Stimulated activated CD4-positive, alpha-beta T cell treated with anti-CD3 and anti-CD28 coated beads, Interleukin-1b, Interleukin-23, amount 100 ng/mL, for 24 hours (primary cell): ENCODE results near the gene ENOX1.

Source experiments
- DNase-seq, 4 experiments: peaks; one replicate each; pipeline ENCODE4 v3.0.0-alpha.2; 2020; ENCODE audit warnings: low read depth in 4 of 4, low spot score in 1 of 4

The ENOX1 gene

DNA sequence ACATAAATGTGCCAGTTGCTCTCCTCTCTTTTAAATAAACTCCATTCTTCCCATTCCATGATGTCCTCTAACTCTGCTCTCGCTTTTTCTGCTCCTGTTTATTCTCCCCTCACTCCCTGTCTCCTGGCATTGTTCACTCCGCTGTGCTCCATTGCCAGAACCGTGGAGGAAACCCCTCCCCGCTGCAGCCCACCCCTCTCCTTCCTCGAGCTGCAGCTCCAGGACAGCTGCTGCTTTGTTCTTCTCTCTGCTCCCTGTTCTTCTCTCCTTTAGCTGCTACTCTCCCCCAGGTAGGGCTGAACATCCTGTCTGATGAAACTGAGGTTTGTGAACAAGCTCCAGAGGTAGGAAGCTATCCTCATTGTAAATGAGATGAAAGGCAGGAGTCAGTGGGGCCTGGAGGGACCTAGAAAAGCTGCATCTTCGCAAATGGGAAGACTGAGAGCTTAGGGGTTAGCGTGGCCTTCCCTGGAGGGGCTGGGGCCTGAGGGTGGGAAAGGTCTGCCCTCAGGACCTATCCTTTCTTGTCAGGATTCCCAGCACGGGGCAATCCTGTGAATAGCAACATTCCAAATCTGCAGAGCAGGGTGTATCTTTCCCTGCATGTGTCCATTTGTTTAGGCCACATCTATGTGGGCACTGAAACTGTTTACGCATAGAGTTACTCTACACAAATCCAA lies 519.7 kb downstream of the ENOX1 start:
- no peak for DNase-seq

DNA sequence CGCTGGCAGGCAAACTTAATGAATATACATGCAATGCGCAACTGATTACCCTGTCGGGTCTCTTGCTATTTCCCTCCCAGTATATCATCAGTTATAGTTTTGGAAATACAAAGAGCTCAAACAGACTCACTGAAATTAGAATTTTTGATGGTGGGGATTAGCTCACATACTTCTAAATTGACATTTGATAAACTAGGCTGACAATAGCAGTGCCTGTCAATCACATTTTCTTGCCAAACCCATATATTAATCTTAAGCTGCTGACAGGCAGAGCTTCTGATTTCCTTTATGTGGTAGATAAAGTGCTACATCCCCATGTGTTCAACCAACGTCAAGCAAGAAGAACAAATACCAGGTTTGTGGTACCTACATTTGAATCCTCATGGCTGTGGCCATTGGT lies 521.7 kb downstream of the ENOX1 start:
- DNase-seq, result no peak

DNA sequence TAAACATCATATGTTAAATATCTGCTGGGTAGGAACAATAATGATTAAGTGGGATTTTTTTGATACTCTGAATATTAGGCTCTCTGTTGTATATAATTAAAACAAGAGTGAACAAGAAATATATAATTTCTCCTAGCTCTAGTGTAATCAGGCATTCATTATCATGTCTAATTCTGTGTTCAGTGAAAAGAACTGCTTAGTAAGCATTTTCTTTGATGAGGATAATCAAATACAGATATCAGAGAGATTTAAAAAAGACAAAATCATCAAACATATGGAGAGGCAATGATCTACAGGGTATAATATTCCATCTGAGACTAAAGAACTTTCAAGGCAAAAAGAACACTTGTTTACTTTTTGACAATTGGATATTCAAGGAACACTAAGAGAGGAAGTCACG lies 522.3 kb downstream of the ENOX1 start:
- no peak for DNase-seq

DNA sequence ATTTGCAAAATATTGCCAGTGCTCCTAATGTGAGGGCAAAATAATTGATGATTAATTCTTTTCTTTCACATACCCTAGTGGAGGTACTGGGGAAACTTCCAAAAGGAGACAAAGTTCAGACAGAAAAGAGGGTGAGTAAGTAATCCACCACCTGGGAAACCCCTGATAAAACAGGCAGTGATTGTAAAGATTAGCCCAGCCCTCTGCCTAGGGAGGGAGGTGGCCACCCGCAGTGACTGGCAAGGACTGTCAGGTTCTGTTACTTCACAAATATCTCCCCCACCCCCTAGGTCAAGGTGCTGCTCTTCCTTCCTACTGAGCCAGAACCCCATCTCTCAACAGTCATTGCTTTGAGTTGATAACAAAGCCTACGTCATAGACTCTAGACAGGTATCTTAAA lies 523.7 kb downstream of the ENOX1 start:
- no peak for DNase-seq

DNA sequence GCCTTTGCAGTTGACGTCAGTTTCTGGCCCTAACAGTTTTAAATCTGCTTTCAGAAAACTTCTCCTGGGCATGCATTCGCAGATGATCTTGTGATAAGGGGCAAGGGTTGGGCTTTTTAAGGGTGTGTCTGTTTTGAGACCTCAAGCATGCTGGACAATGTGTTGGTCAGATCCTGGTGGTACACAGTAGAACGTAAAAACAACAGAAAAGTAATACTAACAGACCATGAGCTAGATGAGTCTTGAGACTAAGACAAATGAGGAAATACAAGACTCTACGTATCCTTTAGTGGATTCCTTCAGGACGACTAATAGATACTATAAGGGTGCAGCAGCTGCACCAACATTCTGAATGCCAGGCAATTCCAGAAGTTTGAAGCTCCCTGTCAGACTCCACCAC lies 525.8 kb downstream of the ENOX1 start:
- no peak for DNase-seq

DNA sequence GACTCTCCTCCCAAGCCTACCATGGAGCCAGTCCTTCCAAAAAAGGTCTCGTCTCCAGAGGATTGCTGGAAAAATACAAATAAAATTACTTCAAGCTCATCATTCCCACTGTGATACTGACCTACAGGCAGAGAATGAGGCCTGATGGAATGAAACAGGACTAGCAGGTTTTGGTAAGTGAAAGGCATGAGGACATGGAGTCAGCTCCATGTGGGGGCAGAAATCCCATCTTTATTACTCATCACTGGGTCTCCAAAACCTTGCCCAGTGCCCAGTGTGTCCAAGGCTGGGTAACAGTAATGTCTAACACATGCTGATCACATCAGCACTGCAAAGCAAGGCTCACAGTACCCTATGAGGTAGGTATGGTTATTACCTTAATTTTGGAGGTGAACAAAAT lies 528.0 kb downstream of the ENOX1 start:
- no peak for DNase-seq

DNA sequence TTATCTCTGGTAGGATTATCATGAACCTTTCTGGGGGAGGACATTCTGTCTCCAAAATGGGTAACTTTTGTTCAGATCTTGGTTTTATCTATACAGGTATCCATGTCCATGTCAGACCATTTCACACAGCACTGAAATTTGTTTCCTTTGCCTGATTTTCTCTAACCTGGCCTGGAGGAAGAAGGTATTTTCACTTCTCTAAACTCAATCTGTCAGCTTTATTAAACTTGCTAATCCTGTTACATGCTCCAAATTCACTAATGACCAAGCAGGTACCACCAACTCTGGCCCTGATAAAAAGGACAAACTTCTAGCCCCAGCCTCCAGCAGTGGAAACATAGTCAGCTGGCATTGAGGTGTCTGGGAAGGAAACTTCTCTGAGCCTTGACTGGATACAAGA lies 529.0 kb downstream of the ENOX1 start:
- no peak for DNase-seq

DNA sequence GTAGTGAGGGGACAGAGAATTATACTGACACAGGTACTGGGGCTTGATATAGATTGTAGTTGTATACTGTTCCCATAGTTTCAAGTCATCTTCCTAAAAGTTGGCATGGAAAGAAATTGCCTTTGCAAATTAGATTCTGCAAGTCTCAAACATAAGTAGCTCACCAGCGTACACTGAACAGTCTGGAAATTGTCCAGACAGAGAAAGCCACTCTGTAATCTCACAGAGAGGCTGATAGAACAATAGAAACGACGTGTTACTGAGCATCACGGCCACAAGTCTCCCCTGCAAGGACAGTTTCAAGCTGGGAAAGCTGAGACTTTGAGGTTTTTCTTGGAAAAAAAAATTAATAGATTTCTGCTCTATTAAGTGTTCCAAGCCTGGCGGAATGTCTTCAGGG lies 534.8 kb downstream of the ENOX1 start:
- DNase-seq, result no peak

DNA sequence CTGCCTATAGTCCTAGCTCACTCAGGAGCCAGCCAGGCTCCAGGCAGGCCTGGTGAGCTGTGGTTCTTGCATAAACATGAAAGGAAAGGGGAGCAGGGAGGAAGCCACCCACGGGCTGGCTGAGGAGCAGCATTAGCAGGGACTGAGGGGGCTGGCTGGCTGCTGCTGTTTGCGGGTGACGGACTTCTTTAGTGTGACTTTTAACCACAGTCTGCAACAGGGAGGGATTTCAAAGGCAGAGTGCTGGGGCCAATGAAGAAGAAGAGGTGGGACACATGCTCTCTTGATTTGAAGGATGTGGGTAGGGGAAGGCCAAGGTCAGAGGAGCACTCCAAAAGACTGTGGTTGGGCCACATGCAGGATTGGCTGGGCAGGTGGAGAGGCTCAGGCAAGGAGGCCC lies 540.4 kb downstream of the ENOX1 start:
- no peak for DNase-seq

DNA sequence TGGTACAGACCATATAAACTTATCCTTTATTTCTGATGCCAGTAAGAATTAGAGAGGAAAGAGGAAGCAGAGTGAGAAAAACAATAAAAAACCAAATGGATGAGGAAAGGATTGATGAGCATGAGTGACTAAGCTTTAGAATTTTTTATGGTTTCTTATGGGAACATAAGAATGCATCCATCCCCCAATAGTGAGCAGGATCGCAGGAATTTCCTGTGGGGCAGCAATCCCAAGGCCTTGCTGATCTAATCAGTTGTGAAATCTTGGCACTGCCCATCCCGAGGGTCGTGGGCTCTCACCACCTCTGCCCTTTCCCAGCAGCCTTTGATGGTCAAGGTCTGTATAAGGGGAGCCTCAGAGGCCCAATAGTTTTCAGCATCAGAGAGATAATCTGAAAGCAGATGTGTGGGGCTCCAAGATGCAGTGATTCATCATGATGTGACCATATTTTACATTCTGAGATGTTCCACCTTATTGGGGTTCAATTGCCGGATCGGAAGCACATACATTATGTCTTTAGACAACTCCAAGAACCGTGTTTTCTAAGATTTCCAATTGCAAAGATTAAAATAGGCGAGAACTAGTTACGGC lies 541.3 kb downstream of the ENOX1 start:
- DNase-seq, result no peak

DNA sequence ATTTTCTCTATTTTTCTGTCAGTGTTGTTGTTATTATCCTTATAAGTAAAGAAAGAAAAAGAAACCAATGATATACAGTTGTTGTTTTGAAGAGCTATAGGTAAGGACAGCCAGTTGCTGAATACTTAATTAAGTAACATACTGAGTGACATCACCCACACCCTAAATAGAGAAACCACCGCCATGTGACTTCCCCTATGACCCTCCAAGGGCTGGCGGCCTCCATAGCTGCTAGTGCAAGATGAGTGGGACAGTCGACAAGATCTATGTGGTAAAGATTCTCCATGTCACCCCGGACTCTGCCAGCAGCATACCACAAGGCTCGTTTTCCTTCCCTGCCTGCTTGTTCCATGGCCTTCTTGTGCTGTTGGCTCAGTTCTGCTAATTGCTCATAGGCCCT lies 542.3 kb downstream of the ENOX1 start:
- DNase-seq, result no peak

DNA sequence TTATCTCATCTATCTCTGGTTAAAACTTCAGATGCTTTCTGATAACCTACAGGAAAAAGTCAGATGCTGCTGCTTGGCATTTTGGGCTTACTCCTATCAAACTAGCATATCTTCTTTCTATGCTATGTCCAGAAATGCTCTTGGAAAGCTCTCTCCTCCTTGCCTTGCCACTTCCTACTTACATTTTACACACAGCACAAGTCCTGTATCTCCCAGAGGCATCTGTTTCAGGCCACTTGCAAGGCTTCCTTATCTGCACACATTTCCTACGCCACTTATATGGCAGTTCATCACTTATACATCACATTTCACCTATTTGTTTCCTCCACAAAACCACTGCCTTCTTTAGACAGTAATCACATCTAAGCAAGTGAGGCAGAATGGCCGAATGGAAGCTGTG lies 543.1 kb downstream of the ENOX1 start:
- no peak for DNase-seq

DNA sequence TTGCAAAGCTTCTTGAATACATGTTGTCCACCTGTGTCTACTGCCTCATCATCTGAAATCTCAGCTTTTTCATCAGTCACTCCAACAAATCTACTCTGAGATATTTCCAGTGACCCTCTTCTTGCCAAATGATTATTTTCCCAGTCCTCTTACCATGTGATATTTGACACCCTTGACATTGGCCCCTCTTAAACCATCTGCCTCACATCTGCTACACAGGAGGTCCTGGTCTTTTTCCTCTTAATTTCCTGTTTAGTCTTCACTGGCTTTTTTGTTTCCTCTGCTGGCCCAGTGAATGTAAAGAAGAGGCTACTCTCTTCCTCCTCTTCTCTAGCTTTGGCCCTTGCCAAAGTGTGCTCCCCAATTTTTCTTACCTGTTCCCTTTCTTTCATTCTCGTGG lies 544.7 kb downstream of the ENOX1 start:
- no peak for DNase-seq

DNA sequence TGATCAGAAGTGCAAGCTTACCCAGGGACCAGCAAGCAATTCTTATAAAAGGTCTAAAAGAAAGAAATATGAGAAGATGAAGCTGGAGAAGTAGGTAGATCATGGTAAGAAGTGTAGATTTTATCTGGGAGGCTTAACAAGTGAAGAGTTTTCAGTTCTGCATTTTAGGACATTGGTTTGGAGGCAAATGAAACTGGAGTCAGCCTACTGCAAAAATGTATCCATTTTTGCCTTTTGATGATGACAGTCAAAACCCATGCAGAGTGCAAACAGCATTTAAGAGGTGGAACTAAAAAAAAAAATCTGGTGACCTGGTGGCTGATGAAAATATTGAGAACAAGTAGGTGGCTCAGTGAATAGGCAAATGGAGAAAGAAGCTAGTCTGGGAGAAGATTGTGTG lies 546.5 kb downstream of the ENOX1 start:
- DNase-seq, result no peak

DNA sequence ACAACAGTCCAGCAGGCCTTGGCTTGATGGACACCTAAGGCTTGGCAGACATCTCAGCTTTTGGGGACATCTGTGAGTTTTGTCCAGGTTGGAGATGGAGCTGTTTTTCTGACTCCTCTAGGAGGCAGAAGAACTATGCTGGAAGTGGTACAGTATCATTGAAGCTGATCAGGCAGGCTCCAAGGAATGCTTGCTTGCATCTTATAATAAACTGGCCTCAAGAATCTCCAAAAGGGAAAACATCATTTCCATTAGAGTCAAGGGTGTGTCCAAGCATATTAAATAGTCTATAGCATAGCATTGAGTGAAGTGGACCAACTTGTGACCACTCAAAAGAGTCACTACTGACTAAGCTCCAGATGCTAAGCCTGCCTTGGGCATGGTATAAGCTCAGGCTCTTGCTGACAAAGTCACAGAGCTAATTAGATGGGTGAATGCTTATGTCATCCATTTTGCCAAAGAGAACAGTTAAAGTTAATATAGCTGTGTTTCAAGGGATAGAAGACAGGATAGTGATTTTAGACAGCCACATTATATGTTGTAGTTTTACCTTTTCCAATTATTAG lies 547.4 kb downstream of the ENOX1 start:
- DNase-seq, result no peak

DNA sequence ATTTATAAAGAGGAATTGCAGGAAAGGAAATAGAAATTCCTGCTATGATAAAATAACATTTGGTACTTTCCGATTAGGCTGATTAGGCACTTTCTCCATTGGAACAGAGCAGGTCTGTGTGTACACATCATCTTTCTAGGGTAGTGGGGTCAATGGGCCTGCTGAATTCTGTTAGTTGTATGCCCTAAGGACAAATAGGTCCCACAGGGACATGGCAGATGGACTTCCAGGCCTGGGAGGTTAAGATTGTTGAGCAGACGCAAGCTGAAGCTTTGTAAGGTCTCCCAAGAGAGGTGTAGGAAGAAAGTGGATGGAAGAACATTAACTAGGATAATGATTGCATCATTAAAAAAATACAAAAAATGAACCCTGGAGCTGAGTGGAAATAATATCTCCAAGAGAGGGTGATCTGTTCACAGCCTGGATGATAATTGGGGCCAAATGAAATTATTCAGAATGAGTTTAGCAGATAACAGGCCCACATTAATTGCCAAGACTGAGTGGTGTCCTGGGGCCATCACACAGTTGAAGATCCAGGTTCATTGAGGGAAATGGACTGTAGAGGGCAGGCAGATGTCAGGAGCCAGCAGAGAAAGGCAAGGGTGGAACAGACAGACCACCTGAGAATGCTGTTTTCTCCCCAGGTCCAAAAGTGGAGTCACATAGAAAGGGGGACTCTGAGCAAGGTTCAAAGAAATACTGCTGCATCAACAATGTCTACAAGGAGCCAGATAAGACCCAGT lies 548.3 kb downstream of the ENOX1 start:
- no peak for DNase-seq

DNA sequence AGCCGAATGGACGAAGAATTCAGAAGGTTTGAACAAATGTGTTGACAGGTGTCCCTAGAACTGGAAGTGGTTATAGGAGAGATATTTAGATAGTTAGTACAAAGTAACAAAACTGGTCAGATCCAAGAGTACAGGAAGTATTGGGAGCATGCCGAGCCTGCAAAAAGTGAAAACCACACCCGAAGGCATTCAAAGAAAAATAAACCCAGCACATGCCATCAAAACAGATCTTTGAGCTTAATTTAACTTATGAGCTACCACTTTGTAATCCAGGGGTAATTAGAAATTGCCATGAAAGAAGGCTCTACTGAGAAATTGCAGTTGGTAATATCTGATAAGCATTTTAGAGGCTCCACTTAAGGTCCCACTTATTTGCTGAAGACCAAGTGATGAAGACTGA lies 549.2 kb downstream of the ENOX1 start:
- DNase-seq, result no peak

DNA sequence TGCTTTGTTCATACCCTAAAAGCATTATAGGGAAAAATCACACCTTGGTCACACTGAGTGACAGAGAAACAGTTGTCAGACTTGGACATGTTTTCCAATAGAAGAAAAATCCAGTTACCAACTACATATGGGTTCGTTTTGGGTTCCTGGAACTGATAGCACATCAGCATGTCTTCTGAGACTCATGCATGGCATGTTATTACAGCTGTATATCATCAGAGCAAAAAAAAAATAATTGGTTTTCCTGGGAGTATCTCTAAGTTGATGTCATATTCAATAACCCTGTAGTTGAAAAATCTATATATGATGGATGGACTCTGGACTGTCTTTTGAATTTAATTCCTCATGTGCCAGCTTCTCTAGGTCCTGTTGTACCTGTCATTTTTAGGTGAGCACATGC lies 551.7 kb downstream of the ENOX1 start:
- DNase-seq, result no peak

DNA sequence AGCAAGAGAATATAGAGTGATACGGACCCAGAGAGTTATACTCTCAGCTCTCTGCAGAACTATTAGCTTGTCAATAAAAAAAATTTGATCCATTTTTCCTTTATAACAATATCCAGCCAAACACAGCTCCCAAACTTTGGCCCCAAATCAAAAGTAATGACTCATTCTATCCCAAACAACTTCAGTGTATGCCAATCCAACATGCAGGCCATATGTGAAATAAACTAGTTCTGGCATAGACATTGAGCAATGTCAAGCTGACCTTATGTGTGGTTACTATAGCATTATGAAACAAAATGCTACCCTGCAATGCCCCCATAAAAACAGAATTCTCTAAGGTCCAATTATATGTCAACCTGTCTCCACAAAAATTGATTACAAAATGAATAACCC lies 553.9 kb downstream of the ENOX1 start:
- no peak for DNase-seq

DNA sequence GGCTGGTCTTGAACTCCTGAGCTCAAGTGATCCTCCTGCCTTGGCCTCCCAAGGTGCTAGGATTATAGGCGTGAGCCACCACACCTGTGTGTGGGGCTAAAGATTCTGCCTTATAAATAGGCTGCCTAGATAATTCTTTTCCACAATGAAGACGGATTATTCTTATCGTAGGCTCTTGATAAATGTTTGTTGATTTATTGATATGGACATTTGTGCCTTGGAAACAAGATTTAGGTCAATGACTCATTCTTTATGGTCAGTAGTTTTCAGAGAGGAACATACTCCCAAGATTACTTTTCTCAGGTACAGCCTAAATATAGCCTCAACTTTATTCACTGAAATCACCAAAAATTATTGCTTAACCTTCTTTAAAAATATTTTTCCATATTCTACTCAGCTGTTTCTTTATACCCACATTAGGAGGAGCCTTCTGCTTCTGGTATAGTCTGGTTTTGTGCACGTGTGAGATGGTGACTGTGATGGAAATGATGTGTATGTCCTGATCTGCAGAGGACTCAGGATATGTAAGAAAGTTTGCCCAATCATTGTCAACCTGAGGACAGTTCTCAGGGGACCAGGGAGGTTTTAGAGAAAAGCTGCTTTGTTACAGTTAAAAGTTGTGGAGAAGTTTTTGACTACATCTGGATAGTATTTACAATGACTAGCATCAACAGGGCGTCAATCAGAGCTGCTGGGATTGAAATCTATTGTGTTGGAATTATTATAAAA lies 554.5 kb downstream of the ENOX1 start:
- no peak for DNase-seq

DNA sequence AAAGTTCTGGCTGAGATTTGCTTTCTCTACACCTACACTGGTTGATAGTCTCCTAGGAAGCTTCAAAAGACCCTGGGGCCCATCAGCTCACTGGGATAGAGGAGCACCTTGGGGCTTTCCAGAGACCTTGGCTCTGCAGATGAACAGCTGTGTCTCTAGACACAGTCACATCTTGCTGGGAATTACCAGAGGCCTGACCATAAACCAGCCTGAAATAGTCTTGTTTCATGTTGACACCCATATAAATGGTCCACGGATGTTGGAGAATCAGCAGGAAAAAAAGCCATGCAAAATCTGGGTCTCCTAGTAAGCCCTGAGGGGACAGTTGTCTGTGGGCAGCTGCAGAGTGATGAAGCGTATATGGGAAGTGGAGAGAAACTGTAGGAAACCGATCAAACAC lies 555.8 kb downstream of the ENOX1 start:
- DNase-seq, result no peak

DNA sequence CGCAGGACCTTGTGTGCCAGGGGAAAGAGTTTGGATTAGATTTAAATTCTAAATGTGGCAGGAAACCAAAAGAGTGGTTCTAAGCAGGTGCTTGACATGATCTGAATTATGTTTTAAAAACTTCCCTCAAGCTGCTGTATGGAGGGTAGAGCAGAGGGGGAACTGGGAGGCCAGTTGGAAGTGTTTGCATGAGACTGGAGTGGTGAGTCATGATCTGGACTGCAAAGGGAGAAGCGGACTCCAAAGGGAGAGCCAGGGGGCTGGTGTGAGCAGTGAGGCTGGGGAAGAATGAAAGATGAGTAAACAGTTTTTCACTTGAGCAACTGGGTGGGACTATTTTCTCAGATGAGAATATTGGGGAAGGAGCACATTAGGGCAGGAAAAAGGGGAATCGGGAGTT lies 557.3 kb downstream of the ENOX1 start:
- DNase-seq, result no peak
